AG04449 (cell line): ENCODE results near the gene MAPK8IP3.

Experiments used
- CTCF ChIA-PET: fragments of 350-600 bp; formaldehyde crosslinking; extraction: SDS; loops from one replicate; lab custom pipeline; 2021; ENCODE audit warnings: antibody characterized with exemption; lab: Yijun Ruan, JAX
- POLR2A ChIA-PET: fragments of 400-600, 350-600 bp; formaldehyde crosslinking; extraction: SDS; loops from one replicate; lab custom pipeline; 2020; ENCODE audit warnings: antibody characterized with exemption, inconsistent platforms; lab: Yijun Ruan, JAX
- DNase-seq: peaks from one replicate; pipeline ENCODE4 v3.0.0-alpha.2; 2010; ENCODE audit warnings: low read depth, low spot score
- H3K4me3 ChIP-seq: 2 replicates; pipeline ENCODE4 v1.5.1; 2011; ENCODE audit warnings: low read depth, mild to moderate bottlenecking, control low read depth, low read length
- CTCF ChIP-seq: IDR thresholded peaks from one replicate; pipeline ENCODE4 v1.5.1; 2011; ENCODE audit warnings: mild to moderate bottlenecking, moderate library complexity, low read length, control low read depth, inconsistent platforms; ENCODE audit not compliant: insufficient read depth; ENCODE audit errors: missing control alignments

MAPK8IP3 gene

DNA sequence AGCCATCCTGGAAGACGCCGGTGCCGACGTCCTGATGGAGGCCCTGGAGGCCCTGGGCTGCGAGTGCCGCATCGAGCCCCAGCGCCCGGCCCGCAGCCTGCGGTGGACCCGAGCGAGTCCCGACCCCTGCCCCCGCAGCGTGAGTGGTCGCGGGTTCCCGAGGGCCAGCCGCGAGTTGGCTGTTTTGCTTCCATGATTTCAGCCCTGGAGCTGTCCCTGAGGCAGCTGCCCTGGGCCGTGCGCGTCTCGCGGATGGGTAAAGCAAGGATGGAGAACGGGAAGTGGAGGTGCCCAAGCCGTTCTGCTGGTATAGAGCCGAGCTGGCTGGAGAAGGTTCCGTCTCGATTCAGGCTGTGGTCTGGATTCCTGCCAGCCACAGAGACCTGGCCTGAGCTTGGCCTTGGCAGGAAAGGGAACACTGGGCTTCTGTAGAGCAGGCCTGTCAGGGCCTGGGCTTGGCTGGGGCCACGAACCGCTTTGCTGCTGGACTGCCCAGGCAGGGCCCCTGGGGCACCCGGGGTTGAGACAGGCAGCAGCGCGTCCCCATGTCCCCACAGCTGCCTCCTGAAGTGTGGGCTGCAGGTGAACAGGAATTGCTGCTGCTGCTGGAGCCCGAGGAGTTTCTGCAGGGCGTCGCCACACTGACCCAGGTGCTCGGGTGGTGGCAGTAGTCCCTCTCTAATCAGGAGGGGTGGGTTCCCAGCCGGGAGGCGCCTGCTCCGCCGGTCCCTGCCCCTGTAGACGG, 67.9 kb downstream of the MAPK8IP3 start:
- peak overlapping the region; percentile 81 for H3K4me3 ChIP-seq
- ChIA-PET CTCF (interaction anchor here (0.6 to 3.0 kb wide), 7 partner anchors 9 to 169 kb away, joined by 3 to 13 read pairs (median 5); partner anchors contain the start of genes FAHD1, MAPK8IP3, MSRB1 and NUBP2), POLR2A (interaction anchor here (1.2 to 1.4 kb wide), 2 partner anchors 9 to 67 kb away, joined by 3 to 9 read pairs; partner anchors contain the start of genes NUBP2 and SPSB3)
- no peak for DNase-seq
- no peak for TF ChIP-seq CTCF

GRCh38 chr16:1774448-1774780, 68.4 kb downstream of the MAPK8IP3 start:
- DNase-seq = no peak
- peak overlapping the region; percentile 81 for H3K4me3 ChIP-seq
- ChIA-PET CTCF (interaction anchor here (0.8 to 3.0 kb wide), 6 partner anchors 8 to 165 kb away, joined by 3 to 13 read pairs (median 6); partner anchors contain the start of genes FAHD1, MAPK8IP3, NUBP2 and SPSB3), POLR2A (interaction anchor here (1.2 to 1.4 kb wide), 2 partner anchors 8 to 67 kb away, joined by 3 to 9 read pairs; partner anchors contain the start of genes NUBP2 and SPSB3)
- TF ChIP-seq CTCF = no peak

GRCh38 chr16:1775006-1775845, 69.2 kb downstream of the MAPK8IP3 start:
- TF ChIP-seq CTCF = no peak
- CTCF ChIA-PET = interaction anchor here (0.8 to 3.0 kb wide), 3 partner anchors 12 to 157 kb away, joined by 3 to 13 read pairs (median 3); partner anchors contain the start of gene MAPK8IP3
- no peak overlapping the region for H3K4me3 ChIP-seq
- no peak for DNase-seq
- POLR2A ChIA-PET = interaction anchor here (0.7 to 1.2 kb wide), 3 partner anchors 68 to 190 kb away, joined by 3 read pairs; partner anchors contain the start of gene RPS2

- DNase-seq = no peak
- ChIA-PET POLR2A (interaction anchor here (0.7 kb wide), 1 partner anchor 189 kb away, joined by 3 read pairs; the partner anchor contains the start of gene RPS2), CTCF (interaction anchor here (3.0 kb wide), 1 partner anchor 70 kb away, joined by 13 read pairs; the partner anchor contains the start of gene MAPK8IP3)
Measured at GRCh38 chr16:1775846-1776671, 70.1 kb downstream of the MAPK8IP3 start.

GRCh38 chr16:1776672-1776955, 70.6 kb downstream of the MAPK8IP3 start:
- ChIA-PET POLR2A (no interaction called here), CTCF (no interaction called here)
- DNase-seq = no peak
- TF ChIP-seq CTCF = no peak
- no peak overlapping the region for H3K4me3 ChIP-seq

More at GRCh38 chr16:1775846-1776671, 70.1 kb downstream of the MAPK8IP3 start:
- no peak for TF ChIP-seq CTCF
- H3K4me3 ChIP-seq = no peak overlapping the region
